CD4-positive, alpha-beta T cell treated with Interleukin-15 for 1 hour (primary cell): Measurements from ENCODE around the gene ATRAID.
"Not testable (repeated sequence)": the region's sequence is repeated elsewhere in the genome, so short reads cannot be mapped to it uniquely, and the experiment has no call there.

Experiments
- DNase-seq: peaks from one replicate; pipeline ENCODE4 v3.0.0-alpha.2; 2020

The ATRAID gene, protein sequence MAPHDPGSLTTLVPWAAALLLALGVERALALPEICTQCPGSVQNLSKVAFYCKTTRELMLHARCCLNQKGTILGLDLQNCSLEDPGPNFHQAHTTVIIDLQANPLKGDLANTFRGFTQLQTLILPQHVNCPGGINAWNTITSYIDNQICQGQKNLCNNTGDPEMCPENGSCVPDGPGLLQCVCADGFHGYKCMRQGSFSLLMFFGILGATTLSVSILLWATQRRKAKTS

GRCh38 chr2:27211943-27212625 lies at the start of gene ATRAID, which contains the start of gene SLC5A6:
Gene ATRAID (plus strand): TSS chr2:27212041. CDS start chr2:27212369, 328 bp downstream.
Gene SLC5A6 (minus strand): TSS chr2:27212268. CDS start chr2:27207650, 4,618 bp downstream.
- DNase-seq: peak; percentile 89

DNA sequence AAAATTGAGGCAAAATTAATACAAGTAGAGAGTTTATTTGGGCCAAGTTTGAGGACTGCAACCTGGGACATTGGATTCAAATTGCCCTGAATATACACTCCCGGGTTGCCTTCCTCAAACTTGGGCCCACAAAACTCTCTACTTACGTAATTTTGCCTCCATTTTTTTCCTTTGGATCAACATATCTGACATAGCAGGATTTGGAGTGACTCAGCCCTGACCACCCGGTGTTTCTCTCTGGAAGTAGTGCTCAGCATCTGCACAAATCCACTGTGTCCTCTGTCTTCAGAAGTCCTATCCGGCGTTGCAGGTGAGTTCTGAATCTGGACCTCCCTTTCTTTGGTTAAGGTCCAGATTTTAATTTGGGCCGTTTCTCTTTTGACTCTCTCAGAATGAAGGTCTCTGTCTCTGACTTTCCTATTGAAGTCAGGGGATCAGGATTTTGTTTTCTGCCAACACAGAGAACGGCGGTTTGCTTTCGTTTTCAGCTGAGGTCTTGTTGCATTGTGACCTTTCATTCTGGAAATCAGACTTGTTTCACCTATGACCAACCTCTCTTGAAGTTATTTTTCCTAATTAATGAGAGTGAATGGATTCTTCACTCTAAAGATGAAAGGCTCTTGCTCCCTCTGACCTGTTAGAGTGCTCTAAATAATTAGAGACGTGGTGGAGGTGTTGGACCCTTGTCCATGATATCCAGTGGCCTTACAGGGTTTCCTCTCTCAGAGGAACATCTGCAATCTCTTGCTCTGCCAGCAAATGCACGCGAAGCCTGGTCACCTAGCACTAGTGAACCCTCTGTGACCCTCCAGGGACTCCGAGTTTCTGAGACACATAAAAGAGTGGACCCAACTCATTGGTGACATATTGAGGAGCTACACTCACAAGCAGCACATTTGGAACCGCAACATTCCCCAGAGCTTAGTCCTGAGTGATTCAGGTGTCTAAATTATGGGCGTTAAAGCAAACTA lies 49.4 kb upstream of the ATRAID start:
- no peak for DNase-seq

- DNase-seq: no peak
These were observed 46.7 kb upstream of the ATRAID start for GRCh38 chr2:27164960-27165763.

GRCh38 chr2:27170581-27171337 lies 41.1 kb upstream of the ATRAID start:
- no peak for DNase-seq

GRCh38 chr2:27171351-27171848 lies 40.4 kb upstream of the ATRAID start:
- DNase-seq: no peak

DNA sequence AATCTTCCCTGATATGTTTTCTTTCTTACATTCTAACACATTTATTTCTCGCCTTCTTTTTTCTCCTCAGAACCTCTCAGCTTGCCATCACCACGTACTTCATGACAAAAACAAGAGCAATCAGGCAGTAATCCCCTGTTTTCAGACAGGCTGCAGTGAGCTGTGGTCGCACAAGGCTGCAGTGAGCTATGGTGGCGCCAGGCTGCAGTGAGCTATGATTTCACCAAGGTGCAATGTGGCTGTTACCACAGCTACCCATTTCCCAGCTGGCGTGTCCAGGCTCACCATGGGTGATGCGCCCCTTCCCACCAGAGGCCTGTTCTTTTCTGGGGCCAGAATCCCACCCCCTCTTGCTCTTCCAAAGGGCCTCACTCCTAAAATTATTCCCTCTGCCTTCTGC lies 37.2 kb upstream of the ATRAID start:
- no peak for DNase-seq

DNA sequence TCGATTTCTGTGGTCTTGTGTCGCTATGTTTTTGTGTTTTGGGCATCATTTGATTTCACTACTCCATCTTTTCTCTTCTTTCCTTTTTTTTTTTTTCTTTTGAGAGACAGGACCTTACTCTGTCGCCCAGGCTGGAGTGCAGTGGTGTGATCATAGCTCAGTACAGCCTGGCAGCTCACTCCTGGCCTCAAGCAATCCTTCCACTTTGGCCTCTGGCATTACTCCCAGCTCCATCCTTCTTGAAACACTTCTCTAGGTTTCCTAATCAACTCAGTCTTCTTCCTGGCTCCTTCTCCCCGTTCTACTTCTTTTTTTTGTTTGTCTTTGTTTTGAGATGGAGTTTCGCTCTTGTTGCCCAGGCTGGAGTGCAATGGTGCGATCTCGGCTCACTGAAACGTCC lies 36.5 kb upstream of the ATRAID start:
- no peak for DNase-seq

GRCh38 chr2:27175781-27176180 lies 36.1 kb upstream of the ATRAID start:
- DNase-seq: not testable (repeated sequence)

GRCh38 chr2:27177441-27178351 lies 34.1 kb upstream of the ATRAID start:
- no peak for DNase-seq

GRCh38 chr2:27178469-27178868 lies 33.4 kb upstream of the ATRAID start:
- no peak for DNase-seq

DNA sequence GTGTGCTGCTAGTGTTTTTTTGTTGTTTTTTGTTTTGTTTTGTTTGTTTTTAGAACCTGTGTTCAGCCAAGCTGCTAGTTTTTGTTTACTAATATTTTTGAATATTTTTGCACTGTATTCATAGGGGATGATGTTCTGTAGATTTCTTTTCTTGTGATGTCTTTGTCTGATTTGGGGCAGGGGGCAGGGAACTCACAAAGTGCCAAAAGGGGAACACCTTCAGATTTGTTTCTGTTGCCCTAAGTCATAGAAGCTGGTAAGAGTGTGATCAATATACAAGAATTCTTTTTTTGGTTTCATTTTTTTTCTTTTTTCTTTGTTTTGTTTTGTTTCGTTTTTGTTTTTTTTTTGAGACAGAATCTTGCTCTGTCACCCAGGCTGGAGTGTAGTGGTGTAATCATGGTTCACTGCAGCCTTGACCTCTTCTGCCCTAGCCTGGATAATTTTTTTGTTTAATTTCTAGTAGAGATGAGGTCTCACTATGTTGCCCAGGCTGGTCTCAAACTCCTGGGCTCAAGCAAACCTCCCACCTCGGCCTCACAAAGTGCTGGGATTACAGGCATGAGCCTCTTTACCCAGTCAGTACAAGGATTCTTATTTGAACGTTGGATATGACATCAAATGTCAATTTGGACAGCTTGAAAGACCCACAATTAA lies 32.4 kb upstream of the ATRAID start:
- no peak for DNase-seq

- DNase-seq: no peak
These were observed 29.5 kb upstream of the ATRAID start for GRCh38 chr2:27182346-27182745.

GRCh38 chr2:27184115-27184514 lies 27.7 kb upstream of the ATRAID start:
- DNase-seq: no peak

- DNase-seq: no peak
These were observed 26.4 kb upstream of the ATRAID start for GRCh38 chr2:27185331-27186026.

DNA sequence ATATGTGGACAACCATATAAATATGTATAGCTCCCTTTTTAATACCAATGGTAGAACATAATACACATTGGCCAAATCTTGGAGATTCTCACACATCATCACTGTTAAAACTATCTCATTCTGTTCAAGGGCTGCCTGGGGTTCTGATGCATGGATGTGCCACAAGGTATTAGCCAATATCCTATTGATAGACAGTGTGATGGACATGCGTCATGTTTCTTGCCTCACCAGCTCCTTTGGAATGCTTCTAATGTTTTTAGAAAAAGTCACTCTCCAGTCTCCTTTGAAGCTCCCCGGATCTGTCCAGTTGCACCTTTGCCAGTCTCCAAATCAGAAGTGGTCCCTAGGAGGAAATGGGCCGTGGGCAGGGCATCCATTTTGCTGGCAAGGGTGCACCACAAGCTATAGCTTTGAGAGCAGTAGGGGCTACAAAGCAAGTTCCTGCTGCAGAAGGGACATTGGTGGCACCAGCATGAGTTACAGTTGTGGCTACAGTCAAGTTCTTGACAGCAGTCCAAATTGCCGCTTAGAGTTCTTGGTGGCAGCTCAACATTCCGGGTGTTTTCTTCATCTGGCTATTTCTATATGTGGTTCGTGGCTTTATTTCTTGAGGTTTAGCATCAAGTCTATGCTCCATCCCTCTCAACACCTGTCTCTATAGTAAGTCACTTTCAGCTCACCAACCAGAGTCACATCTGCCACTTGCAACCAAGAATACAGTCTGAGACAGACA lies 25.1 kb upstream of the ATRAID start:
- no peak for DNase-seq

DNA sequence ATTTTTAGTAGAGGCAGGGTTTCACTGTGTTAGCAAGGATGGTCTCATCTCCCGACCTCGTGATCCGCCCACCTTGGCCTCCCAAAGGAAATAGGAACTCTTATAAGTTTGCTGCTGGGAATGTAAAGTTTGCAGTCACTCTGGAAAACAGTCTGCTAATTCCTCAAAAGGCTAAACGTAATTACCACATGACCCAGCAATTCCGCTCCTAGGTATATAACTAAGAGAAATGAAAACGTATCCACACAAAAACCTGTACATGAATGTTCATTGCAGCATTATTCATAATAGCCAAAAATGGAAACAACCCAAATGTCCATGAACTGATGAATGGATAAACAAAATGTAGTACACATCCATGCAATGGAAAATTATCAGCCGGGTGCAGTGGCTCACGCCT lies 21.9 kb upstream of the ATRAID start:
- DNase-seq: no peak

DNA sequence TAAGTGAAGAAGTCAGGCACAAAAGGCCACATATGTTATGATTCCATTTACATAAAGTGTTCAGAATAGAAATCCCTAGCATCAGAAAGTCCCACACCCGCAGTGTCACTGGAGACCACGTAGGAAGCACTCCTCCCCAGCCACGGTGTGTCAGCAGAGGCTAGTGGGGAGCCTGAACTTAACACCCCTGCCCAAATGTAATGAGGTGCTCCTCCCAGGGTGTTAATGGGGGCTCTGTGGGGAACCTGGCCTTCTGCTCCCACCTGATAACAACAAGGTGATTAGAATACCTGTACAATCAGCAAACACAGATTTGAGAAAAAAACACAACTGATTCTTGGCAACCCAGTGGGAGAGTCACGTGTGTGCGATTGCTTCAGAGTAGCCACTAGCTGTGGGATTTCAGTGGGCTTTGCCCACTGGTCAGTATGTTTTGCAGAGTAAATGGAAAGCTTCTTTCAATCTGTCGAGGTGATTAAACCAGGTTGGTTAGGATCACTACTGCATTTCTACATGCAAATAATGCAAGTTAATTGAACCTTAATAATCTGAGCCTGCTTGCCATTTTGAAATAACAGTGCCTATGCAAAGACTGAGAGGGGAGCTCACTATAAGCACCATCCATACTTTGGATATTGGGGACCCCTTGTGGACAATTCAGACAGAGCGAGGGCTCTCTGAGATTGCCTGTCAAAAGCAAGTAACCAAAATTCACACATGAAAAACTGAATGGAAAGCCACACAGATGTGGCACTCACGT lies 20.6 kb upstream of the ATRAID start:
- DNase-seq: peak; percentile 40
